Kidney epithelial cell (primary cell): Measurements from ENCODE around the gene RHBDD3. TPM values are rescaled to one million over a fixed set of nuclear protein-coding genes. Genes with fewer than 3 reads are reported as not detected.

Source experiments
- DNase-seq: peaks from one replicate; pipeline ENCODE4 v3.0.0-alpha.2; 2010; ENCODE audit warnings: low read depth
- H3K27me3 ChIP-seq: 2 replicates; pipeline ENCODE4 v1.6.0; 2011; ENCODE audit warnings: low read length; ENCODE audit not compliant: control insufficient read depth, insufficient read depth
- H3K36me3 ChIP-seq: 2 replicates; pipeline ENCODE4 v1.5.1; 2011; ENCODE audit warnings: low read length; ENCODE audit not compliant: control insufficient read depth, insufficient read depth
- H3K4me3 ChIP-seq: 2 replicates; pipeline ENCODE4 v1.5.1; 2011; ENCODE audit warnings: low read depth, mild to moderate bottlenecking, control low read depth, low read length
- total RNA-seq: library from RNA; depleted of rRNA; stranded (reverse); fragments of >200 nt; gene quantifications from 2 replicates; pipeline ENCODE4 v1.2.3, GENCODE V29; 2015
- TF ChIP-seq, protein P1 (sequence below): IDR thresholded peaks from 2 replicates; pipeline ENCODE4 v1.5.1; 2011; ENCODE audit warnings: mild to moderate bottlenecking, moderate library complexity, low read length, control low read depth, inconsistent platforms; ENCODE audit not compliant: insufficient read depth, poor library complexity, severe bottlenecking

The RHBDD3 gene
- total RNA-seq, 1 donor from 2014 or later: 51.8 TPM

DNA sequence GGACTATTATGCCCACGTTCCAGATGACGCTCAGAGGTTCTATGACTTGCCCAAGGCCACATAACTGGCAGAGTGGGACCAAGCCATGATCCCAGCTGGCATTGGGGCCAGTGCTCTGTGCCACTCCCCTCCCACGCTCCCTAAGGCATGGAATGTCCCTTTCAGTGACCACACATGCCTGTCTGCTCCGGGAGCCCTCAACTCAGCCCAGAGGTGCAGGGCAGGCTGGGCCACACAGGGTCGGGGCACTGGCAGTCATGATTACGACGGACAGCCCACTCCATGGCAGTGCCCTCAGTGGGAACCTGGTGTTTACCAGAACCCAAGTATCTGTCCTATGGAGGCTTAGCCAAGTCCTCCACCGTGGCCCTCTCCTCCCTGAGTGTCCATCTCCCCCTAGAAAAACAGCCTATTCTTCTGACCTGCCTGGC, 10.0 kb downstream of the RHBDD3 start:
- no peak for DNase-seq
- no peaks in the 10 kb centered on the region for H3K27me3 ChIP-seq
- TF ChIP-seq, protein P1, sequence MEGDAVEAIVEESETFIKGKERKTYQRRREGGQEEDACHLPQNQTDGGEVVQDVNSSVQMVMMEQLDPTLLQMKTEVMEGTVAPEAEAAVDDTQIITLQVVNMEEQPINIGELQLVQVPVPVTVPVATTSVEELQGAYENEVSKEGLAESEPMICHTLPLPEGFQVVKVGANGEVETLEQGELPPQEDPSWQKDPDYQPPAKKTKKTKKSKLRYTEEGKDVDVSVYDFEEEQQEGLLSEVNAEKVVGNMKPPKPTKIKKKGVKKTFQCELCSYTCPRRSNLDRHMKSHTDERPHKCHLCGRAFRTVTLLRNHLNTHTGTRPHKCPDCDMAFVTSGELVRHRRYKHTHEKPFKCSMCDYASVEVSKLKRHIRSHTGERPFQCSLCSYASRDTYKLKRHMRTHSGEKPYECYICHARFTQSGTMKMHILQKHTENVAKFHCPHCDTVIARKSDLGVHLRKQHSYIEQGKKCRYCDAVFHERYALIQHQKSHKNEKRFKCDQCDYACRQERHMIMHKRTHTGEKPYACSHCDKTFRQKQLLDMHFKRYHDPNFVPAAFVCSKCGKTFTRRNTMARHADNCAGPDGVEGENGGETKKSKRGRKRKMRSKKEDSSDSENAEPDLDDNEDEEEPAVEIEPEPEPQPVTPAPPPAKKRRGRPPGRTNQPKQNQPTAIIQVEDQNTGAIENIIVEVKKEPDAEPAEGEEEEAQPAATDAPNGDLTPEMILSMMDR: no peak

DNA sequence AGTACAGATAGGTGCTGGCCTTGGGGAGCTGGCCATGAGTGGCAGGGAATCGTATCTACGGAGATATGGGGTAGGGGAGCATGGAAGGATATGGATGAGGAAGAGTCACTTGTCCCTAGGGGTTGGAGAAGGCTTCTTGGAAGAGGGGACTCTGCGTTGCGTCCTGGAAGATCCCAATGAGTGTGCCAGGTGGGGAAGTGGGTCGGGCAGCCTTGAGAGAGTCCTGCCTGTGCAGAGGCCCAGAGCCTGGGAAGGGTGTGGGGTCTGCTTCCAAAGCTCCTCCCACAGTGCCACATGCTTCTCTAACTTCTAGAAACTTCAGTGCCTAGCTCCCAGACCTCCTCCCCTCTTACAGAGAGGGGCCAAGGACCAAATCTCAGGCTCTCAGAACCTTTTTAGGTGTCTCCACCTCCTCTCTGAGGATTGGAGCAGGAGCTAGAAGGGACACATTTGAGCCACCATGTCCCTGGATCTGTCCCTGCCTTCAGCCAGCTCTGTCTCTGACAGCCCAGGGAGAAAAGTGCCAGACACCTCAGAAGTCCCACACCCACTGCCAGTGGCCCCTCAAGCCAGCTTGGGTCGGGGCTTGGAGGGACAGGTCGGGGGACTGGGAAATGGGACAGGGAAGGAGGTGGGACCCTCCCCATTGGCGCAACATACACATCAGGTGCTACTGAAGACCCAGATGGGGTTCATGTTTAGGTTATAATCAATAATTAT, 11.0 kb downstream of the RHBDD3 start:
- TF ChIP-seq, protein P1: no peak
- DNase-seq: no peak
- H3K4me3 ChIP-seq: no peak overlapping the region
- H3K27me3 ChIP-seq: no peaks in the 10 kb centered on the region
- H3K36me3 ChIP-seq: no peaks in the 10 kb centered on the region

More for the DNA sequence above, 10.0 kb downstream of the RHBDD3 start:
- H3K36me3 ChIP-seq: no peaks in the 10 kb centered on the region
- no peak overlapping the region for H3K4me3 ChIP-seq

DNA sequence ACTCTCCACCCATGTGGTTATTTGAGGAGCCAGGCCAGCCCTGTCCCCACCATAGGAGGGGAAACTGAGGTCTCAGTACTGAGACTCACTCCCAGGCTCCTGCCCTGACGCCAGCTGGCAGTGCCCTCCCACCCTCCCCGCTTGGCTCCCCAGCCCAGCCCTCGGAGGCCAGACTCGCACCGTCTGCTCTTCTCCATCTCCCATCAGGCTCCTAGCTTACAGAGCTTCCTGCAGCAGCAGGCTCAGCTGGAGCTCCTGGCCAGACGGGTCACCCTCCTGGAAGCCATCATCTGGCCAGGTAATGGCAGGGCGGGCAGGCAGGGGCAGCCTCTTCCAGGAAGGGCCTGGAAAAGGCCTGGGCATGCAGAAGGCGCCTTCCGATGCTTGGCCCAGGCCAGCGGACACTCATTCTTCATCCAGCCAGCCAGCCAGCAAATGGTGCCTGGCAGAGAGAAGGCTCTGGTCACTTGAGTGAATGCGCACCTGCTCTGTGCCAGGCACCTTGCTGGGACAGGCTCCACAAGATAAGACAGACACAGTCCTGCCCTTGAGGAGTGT, 12.6 kb downstream of the RHBDD3 start:
- Histone ChIP-seq H3K36me3 (no peaks in the 10 kb centered on the region), H3K27me3 (no peaks in the 10 kb centered on the region), H3K4me3 (no peak overlapping the region)
- TF ChIP-seq, protein P1: no peak
- no peak for DNase-seq

DNA sequence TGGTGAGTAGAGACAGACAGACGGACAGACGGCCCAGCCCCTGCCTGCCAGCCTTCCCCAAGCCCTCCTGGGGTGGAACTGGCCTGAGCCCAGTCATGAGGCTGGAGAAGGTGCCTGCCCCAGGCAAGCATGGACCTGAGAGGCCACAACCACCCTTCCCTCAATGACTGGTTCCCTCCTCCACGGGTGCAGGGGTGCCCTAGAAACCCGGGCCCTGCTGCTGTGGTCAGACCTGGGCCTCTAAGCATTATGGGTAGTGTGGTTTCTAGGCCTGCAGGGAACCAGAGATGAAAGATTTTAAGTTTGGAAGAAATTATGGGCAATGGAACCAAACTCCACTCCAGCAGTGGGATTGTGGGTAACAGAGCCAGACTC, 13.5 kb downstream of the RHBDD3 start:
- DNase-seq: no peak
- TF ChIP-seq, protein P1: no peak
- no peaks in the 10 kb centered on the region for H3K27me3 ChIP-seq

DNA sequence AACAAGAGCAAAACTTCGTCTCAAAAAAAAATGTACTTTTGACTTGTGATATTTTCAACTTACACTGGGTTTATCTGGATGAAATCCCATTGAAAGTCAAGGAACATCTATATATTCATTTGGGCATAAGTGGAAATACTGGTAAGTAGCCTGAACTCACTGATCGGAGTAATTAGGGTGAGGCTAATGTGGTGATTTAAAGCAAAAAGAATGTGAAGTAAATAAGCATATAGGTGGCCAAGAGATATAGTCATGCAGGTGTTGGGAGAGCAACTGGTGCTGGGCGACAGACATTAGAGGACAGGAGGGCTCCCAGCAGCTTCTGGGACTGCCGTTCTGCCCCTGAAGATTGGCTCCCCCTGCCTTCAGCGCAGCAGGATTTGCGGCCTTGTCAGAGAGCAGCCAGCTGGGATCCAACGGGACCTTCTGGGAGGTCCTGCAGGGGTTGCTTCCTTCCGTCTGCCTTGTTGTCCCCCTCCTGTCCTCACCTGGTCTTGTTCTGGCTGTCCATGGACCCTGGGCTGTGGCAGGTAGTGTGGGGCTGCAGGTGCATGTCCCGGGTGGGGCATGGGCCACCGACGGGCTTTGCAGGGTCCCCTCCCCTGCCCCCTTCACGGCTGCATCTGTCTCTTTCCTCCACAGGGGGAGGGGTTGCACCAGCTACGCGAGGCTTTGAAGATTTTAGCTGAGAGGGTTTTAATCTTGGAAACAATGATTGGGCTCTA, 14.1 kb downstream of the RHBDD3 start:
- no peaks in the 10 kb centered on the region for H3K36me3 ChIP-seq
- TF ChIP-seq, protein P1: no peak
- no peak for DNase-seq
- H3K4me3 ChIP-seq: no peak overlapping the region
- H3K27me3 ChIP-seq: no peaks in the 10 kb centered on the region

More for the DNA sequence above, 13.5 kb downstream of the RHBDD3 start:
- Histone ChIP-seq H3K36me3 (no peaks in the 10 kb centered on the region), H3K4me3 (no peak overlapping the region)
